SW480 (cell line): ENCODE data around the gene SRRT.
"Not testable (repeated sequence)": the region's sequence is repeated elsewhere in the genome, so short reads cannot be mapped to it uniquely, and the experiment has no call there.

Experiments used
- DNase-seq: peaks from one replicate; pipeline ENCODE4 v3.0.0-alpha.2; 2016; ENCODE audit warnings: low spot score

Gene SRRT

DNA sequence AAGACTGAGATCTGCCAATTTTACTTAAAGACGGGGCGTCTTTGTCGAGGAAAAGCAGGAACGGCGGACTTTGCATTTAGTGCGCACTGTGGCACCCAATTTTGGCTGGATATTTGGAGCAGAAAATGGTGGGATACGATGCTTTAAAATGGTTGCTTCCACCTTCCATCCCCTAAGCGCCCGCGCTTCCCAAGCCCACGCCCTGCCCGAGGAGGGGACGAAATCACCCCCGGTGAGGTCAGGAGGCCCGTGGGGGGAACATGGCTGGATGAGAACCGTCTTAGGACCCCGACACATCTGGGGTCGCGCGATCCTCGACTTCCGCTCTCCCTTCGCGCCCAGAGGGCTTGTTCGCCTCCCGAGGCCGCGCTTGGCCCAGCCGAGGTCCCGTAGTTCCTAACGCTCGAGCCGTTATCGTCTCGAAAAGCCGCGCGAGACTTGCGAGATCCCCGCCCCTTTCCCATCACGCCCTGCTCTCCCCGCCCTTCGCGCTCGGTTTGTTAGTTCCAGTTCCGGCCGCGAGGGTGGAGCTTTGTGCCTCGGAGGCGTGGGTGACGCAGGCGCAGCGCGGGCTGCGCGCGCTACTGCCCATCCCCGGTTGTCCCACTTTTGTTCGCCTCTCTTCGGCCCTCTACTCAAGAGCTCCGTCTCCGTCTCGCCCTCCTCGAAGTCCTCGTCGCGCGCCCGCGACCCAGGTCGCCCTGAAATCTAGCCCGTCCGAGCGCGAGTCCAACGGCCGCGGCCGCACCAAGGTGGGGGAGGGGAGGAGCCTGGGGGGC, at the start of gene SRRT:
TSS of gene SRRT (plus strand) at position 527 of the 779 bp plus-strand sequence. CDS start 488 bp downstream, outside the sequence.
- DNase-seq, result peak; percentile 99

GRCh38 chr7:100825215-100825671, 49.7 kb upstream of the SRRT start:
- DNase-seq, result no peak

- peak; percentile 85 for DNase-seq
Measured at GRCh38 chr7:100825751-100826513, 49.0 kb upstream of the SRRT start.

GRCh38 chr7:100826514-100827329, 48.2 kb upstream of the SRRT start:
- peak; percentile 44 for DNase-seq

GRCh38 chr7:100827330-100828226, 47.3 kb upstream of the SRRT start, which contains the start of gene EPHB4:
Gene EPHB4, minus strand, starts transcription at chr7:100827523. Its CDS starts 493 bp downstream, at chr7:100827030.
- peak; percentile 81 for DNase-seq

DNA sequence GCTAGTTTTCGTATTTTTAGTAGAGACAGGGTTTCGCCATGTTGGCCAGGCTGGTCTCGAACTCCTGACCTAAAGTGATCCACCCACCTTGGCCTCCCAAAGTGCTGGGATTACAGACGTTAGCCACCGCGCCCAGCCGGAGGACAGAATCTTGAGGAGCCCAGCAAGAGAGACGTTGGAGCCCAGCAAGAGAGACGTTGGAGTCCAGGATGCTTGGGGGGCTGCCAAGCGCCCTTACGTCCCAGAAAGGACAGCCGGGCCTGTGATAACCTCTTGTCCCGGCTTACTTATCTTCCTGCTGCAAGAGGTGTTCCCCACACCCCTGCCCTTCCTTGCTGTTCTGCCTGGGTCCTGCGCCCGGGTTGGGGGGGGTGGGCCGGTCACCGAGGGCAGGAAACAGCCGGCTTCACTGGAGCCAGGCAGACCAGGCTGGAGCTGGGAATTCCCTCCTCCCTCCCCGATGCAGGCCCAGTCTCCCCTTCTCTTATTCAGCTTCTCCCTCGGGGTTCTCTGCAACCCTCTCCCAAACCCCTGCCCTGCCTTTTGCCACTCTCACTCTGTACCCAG, 45.7 kb upstream of the SRRT start:
- no peak for DNase-seq

GRCh38 chr7:100830396-100830795, 44.5 kb upstream of the SRRT start:
- no peak for DNase-seq

- DNase-seq, result no peak
Measured at GRCh38 chr7:100832281-100832633, 42.6 kb upstream of the SRRT start.

GRCh38 chr7:100835903-100836811, 38.7 kb upstream of the SRRT start:
- DNase-seq, result no peak

GRCh38 chr7:100836812-100837098, 38.1 kb upstream of the SRRT start:
- no peak for DNase-seq

GRCh38 chr7:100837099-100837836, 37.6 kb upstream of the SRRT start:
- peak; percentile 93 for DNase-seq

DNA sequence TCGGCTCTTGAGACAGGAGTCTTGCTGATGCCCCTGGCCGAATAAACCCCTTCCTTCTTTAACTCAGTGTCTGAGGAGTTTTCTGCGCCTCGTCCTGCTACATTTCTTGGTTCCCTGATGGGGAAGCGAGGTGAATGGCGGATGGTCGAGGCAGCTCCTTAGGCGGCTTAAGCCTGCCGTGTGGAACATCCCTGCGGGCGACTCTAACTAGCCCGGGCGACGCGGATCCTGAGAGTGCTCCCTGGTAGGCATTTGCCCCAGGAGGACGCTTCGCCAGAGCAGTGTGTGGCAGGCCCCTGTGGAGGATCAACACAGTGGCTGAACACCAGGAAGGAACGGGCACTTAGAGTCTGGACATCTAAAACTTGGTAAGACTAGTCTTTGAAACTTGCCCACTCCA, 35.5 kb upstream of the SRRT start:
- DNase-seq, result no peak

DNA sequence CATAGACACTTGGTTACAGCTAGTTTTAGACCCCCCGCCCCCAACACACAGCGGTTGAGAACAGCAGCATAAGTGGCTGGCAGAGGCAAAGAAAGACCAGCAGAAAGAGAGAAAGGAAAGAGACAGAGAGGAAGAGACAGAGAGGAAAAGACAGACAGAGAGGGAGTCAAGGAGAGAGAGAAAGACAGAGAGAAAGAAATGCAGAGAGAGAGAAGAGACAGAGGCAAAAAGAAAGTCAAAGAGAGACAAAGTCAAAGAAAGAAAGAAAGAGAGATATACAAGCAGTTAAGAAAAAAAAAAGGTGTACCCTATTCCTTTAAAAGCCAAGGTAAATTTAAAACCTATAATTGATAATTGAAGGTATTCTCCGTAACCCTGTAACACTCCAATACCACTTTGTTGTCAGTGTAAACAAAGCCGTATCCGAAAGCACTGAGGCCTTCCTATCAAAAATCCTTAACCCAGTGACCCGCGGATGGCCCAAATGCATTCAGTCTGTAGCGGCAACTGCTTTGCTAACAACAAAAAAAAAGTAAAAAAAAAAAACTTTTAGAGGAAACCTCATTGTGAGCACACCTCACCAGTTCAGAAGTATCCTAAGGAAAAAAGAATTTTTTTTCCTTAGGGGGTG, 34.3 kb upstream of the SRRT start:
- DNase-seq, result no peak

DNA sequence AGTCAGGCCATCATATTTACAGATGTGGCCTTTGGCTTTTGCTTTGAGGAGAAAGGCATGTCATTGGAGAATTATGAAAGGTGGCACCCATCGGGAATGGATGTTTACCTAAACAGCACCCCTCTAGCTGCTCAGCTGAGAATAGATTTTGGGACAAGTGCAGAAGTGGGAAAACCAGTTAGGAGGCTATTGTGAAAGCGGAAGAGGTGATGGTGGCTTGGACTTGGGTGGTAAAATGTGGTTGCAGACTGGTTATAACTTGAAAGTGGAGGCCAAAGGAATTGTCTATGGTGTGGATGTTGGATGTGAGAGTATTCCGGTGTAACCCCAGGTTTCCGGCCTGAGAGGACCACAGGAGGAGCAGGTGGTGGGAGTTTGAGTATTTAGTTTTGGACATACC, 27.5 kb upstream of the SRRT start:
- DNase-seq, result no peak

DNA sequence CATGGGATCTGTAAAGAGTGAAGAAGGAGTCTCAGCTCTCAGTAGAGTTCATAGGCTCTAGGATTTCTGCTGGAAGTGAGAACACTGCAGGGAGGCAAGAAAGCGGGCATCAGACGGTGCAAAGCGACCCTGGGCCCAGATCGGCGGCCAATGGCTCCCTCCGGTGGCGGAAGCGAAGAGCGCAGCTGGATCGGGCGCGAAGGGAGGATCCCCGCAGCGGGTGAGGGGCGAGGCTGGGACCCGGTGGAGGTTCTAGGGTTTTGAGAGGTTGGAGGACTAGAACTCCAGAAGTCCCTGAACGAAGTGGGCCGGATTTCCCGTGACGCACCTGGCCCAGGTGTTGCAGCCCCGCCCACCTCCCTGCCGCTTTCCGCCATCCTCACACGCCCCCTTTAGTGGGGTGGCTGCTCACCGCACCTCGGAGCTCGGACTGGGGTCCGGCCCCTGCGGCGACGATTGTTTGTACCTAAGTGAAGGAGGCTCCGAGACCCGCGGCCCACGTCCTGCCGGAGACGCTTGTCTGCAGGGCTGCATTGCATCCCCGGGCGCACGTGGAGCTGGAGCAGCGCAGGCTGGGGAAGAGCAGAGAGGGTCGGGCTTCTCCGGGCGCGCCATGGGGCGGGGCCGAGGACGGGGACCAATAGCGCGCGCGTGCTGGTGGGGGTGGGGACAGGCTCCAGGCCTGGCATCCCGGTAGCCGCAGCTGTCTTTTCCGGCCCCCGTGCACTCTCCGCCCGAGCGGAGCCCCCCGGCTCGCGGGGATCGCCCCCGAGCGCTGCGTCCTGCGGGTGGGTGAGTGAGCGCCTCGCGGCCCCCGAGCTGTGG, 22.6 kb upstream of the SRRT start, which contains the start of gene SLC12A9:
TSS of gene SLC12A9 (plus strand) at position 666 of the 825 bp plus-strand sequence. CDS start 1,485 bp downstream, outside the sequence.
- peak; percentile 96 for DNase-seq

- DNase-seq, result no peak
Measured at GRCh38 chr7:100854146-100854895, 20.6 kb upstream of the SRRT start.

GRCh38 chr7:100854899-100855298, 20.0 kb upstream of the SRRT start:
- DNase-seq, result not testable (repeated sequence)
